NOMO-1 treated with DMSO at 0.1 percent for 48 hours (cell line): ENCODE data around the gene MARCHF11.

Experiments used
- DNase-seq: peaks from one replicate; lab custom pipeline; 2025; ENCODE audit not compliant: unreplicated experiment; lab: John Stamatoyannopoulos, UW

MARCHF11 gene

DNA sequence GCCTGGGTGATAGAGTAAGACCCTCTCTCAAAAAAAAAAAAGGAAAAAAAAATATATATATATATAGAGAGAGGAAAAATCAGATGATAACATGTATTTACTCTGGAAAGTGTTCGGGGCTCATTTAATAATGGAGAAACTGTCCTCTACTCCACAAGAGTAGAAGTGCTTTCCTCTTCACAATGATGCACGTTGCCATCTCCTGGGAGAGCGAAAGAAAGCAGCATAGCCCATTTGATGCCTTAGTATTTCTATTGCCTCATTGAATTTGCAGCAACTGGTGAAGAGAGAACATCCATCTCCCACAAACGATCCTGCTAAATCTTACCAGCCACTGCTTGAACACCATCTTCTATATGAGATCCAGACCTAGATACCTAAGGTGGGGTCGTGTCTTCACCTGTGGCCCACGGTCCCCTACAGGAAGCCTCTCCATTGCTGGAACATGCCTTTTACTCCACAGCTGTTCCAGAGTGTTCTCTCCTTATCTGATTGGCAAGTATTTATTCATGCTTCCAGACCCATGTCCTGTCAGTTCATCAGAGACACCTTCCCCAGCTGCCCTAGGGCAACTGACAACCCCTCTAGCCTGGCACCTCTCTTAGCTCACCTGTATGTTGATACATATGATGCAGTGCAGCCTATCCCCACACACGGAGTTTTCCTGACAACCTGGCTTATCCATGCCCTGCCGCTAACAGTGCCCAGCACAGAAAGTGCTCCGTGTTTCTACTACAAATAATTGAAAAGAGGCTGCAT lies 115.3 kb downstream of the MARCHF11 start:
- no peak for DNase-seq

DNA sequence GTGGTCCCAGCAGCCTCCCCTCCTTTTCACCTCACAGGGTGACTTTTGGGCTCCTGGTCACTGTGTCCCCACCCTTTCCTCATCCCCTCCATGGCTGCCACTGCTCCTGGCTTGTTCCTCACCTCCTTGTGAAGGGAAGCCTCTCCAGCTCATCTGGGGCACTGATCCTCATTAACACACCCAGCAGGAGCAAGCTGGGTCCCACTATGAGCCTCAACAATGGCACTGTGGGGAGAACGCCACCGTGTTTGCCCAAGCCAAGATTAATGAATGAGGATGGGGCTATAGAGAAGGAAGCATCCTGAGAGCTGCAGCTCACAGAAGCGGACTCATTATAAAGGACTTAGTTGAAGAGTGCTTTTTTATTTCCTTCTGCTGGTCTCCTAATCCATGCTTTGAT lies 118.4 kb downstream of the MARCHF11 start:
- DNase-seq = no peak

GRCh38 chr5:16057277-16057676 lies 122.3 kb downstream of the MARCHF11 start:
- DNase-seq = no peak

GRCh38 chr5:16051246-16051755 lies 128.3 kb downstream of the MARCHF11 start:
- no peak for DNase-seq

GRCh38 chr5:16050414-16050813 lies 129.2 kb downstream of the MARCHF11 start:
- no peak for DNase-seq

DNA sequence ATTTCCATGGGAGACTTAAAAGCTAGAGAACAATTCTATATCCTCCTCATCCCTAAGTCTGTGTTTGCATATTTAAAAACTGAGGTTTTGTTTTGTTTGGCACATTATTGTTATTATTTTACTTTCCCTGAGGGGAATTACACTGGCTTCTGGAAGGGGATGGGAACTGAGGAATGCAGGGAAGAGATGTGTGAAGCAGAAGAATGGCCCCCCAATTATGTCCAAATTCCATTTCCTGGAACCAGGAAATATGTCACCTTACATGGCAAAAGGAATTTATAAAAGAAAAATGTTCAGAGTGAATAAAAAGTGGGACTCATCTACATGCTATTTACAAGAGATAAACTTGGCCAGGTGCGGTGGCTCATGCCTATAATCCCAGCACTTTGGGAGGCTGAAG lies 129.8 kb downstream of the MARCHF11 start:
- DNase-seq = no peak

GRCh38 chr5:16048132-16048531 lies 131.5 kb downstream of the MARCHF11 start:
- DNase-seq = no peak

DNA sequence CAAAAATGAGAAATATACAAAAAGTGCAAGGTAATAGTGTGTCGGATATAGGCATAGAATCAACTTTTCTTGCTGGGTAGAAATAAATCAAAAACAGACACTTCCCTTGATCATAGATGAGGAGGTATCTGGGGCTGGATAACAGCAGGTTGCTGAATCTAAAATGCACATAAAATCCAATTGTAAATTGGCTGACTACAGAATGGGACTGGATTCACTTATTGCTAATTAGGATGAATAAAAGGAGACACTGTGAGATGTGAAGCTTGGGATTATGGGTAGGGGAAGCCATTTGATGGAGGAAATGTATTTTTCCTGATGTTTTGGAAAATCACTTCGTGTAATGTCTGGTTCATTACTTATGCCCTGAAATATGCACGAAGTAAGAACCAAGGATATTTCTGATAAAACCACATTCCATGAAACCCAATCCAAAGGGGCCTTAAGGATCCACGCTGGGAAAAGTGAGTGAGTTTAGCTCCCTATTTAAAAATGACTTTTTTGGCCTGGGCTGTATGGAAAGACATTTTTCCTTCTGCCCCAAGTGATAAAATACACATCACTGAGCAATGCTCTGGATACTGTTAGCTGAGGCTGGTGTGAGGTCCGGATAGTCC lies 136.1 kb downstream of the MARCHF11 start:
- DNase-seq = no peak

DNA sequence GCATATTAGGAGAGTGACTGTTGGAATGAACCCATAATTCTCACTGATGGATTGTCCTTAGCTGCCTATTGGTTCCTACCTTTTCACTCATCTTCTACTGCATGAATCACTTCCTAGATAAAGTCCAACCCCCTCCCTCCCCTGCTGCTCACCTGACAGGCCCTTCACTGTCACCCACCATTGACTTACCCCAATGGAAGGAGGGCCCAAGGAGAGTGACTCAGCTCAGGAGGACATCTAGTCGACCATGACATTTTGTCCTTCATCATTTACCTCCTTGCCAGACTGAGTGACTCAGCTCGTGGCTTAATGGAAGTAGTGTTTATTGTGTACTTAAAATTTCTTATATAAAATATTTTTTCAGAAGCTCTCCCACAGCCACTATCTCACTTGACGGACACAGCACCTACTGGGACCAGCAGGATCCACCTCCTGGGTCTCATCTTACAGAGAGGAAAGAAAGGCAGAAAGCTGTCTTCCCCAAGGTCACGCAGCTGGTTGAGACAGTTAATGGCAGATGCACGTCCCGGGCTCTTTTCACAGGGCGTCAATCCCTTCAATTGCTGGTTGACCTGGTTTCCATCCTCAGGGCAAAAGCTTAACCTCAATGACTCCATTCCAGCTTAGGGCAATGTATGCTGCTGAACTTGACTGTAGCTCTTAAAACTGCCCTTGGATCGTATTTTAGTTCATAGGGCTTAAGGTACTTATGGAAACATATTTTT lies 142.3 kb downstream of the MARCHF11 start:
- no peak for DNase-seq

- DNase-seq = no peak
Measured at GRCh38 chr5:16034319-16035001, 145.1 kb downstream of the MARCHF11 start.

DNA sequence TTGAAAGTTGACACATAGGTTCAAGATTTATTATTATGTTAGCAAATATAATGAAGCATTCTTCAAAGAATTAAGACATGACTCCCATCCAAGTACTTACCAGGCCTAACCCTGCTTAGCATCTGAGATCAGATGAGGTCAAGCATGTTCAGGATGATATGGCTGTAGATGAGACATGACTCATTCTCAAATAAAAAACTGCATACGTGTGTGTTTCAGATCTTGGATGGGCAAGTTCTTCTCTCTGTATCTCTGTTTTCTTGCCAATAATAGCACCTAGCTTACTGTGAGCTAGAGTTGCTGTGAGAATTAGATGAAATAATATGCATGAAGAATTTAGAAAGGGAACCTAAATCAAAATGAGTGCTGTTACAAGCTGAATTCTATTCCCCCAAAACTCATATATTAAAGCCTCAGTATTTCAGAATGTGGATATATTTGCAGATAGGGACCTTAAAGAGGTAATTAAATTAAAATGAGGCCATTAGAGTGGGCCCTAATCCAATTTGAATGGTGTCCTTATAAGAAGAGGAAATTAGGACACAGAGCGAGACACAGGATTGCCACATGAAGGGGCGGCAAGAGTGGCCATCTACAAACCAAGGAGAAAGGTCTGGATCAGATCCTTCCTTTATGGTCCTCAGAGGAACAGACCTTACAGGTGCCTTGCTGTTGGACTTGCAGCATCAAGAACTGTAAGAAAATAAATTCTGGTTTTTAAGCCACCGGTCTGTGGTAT lies 146.2 kb downstream of the MARCHF11 start:
- no peak for DNase-seq

- no peak for DNase-seq
Measured at GRCh38 chr5:16028708-16029107, 150.9 kb downstream of the MARCHF11 start.

DNA sequence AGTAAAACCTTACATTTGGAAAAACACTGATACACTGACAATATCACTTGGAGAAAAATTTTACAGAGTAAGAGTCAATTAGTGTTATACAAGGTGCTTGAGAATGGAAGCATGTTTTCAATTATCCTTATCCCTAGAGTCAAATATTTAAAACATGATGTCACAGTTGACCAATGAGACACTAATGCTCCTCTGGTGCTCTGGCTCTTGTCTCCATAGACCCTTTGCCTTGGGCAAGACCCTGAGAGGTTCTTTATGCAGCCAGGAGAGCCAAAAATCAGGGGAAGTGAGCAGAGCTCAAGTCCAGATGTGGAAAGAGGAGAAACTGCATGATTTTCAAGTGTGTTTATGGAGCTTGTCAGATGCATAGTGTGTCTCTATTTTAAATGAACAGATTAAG lies 153.9 kb downstream of the MARCHF11 start:
- DNase-seq = no peak

DNA sequence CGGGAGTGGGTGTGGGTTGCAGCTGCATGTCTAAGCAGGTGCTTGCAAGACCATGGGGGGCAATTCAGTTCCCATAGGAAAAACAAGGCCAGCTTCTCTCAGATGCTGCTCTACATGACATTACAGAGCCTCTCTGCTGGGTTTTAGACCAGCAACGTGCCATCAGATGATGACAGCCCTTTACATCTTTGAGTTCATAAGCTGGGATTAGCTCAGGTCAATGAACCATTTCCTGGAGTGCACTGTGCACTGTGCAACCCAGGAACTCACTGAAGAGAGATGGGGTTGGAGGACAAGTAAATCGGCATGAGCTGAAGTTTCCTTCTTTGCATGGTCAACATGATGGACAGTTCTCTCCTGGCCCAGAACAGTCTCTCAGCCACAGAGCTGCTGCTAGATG lies 160.6 kb downstream of the MARCHF11 start:
- DNase-seq = no peak

GRCh38 chr5:16017720-16018119 lies 161.9 kb downstream of the MARCHF11 start:
- no peak for DNase-seq
